ENCODE data around the gene ALK. TPM values are rescaled to one million over a fixed set of nuclear protein-coding genes. Genes with fewer than 3 reads are reported as not detected.

The ALK gene
- total RNA-seq, 1 donor from 2014 or later = not detected

GRCh38 chr2:29528891-29529520, 392.4 kb downstream of the ALK start:
- Histone ChIP-seq H3K4me3 (no peak overlapping the region), H3K36me3 (no peaks in the 10 kb centered on the region), H3K9me3 (no peaks in the 10 kb centered on the region), H3K27ac (no peak overlapping the region), H3K27me3 (no peaks in the 10 kb centered on the region), H3K4me1 (no peaks in the 10 kb centered on the region)
- intact Hi-C loops (cut with DNase I) = no loop called here
- DNase-seq (ENCODE audit: low spot score in 2 of 2) = no peak
- no peak for TF ChIP-seq CTCF (IDR thresholded peaks at IDR 0.05)

GRCh38 chr2:29528371-29528770, 393.0 kb downstream of the ALK start:
- H3K27me3 ChIP-seq = no peaks in the 10 kb centered on the region
- TF ChIP-seq CTCF (IDR thresholded peaks at IDR 0.05) = no peak
- no peak overlapping the region for H3K27ac ChIP-seq
- H3K36me3 ChIP-seq = no peaks in the 10 kb centered on the region
- no peaks in the 10 kb centered on the region for H3K9me3 ChIP-seq
- no peak overlapping the region for H3K4me3 ChIP-seq
- no peak for DNase-seq (ENCODE audit: low spot score in 2 of 2)
- intact Hi-C loops (cut with DNase I) = no loop called here
- H3K4me1 ChIP-seq = no peaks in the 10 kb centered on the region

GRCh38 chr2:29527947-29528346, 393.4 kb downstream of the ALK start:
- no peaks in the 10 kb centered on the region for H3K4me1 ChIP-seq
- no peak for TF ChIP-seq CTCF (IDR thresholded peaks at IDR 0.05)
- no peak overlapping the region for H3K4me3 ChIP-seq
- no peak for DNase-seq (ENCODE audit: low spot score in 2 of 2)
- H3K9me3 ChIP-seq = no peaks in the 10 kb centered on the region
- no peaks in the 10 kb centered on the region for H3K27me3 ChIP-seq
- no peaks in the 10 kb centered on the region for H3K36me3 ChIP-seq
- intact Hi-C loops (cut with DNase I) = no loop called here
- H3K27ac ChIP-seq = no peak overlapping the region

GRCh38 chr2:29526587-29527586, 394.5 kb downstream of the ALK start:
- no peaks in the 10 kb centered on the region for H3K27me3 ChIP-seq
- H3K9me3 ChIP-seq = no peaks in the 10 kb centered on the region
- no peak overlapping the region for H3K4me3 ChIP-seq
- TF ChIP-seq CTCF (IDR thresholded peaks at IDR 0.05) = no peak
- no peak for DNase-seq (ENCODE audit: low spot score in 2 of 2)
- H3K36me3 ChIP-seq = no peaks in the 10 kb centered on the region
- no peak overlapping the region for H3K27ac ChIP-seq
- H3K4me1 ChIP-seq = no peaks in the 10 kb centered on the region
- intact Hi-C loops (cut with DNase I) = no loop called here

GRCh38 chr2:29525921-29526320, 395.5 kb downstream of the ALK start:
- no peak for TF ChIP-seq CTCF (IDR thresholded peaks at IDR 0.05)
- no peak for DNase-seq (ENCODE audit: low spot score in 2 of 2)
- no peaks in the 10 kb centered on the region for H3K4me1 ChIP-seq
- no peaks in the 10 kb centered on the region for H3K36me3 ChIP-seq
- intact Hi-C loops (cut with DNase I) = no loop called here
- no peak overlapping the region for H3K27ac ChIP-seq
- no peaks in the 10 kb centered on the region for H3K9me3 ChIP-seq
- no peak overlapping the region for H3K4me3 ChIP-seq
- no peaks in the 10 kb centered on the region for H3K27me3 ChIP-seq
